K562 (cell line): Measurements from ENCODE around the gene ASB6. TPM values are rescaled to one million over a fixed set of nuclear protein-coding genes. Genes with fewer than 3 reads are reported as not detected.

Experiments
- ATF3 ChIP-seq, 2 experiments: fragments of 450-650 bp in 1 of 2; sonication (generic) in 1 of 2; formaldehyde crosslinking in 1 of 2; IDR thresholded peaks in 1 of 2; conservative IDR thresholded peaks in 1 of 2; 2 replicates each; pipeline versions ENCODE4 v1.6.1 to v1.8.1; 2016 to 2023; ENCODE audit warnings: mild to moderate bottlenecking in 2 of 2, moderate library complexity in 2 of 2, inconsistent platforms in 1 of 2, missing genetic modification reagents in 1 of 2
- FIP1L1 ChIP-seq: fragments of 200-400 bp; formaldehyde crosslinking; IDR thresholded peaks from 2 replicates; pipeline ENCODE4 v1.6.1; 2018; ENCODE audit warnings: mild to moderate bottlenecking, low read depth, low read length; ENCODE audit not compliant: poor library complexity, severe bottlenecking
- FOXP1 ChIP-seq: sonication (generic); formaldehyde crosslinking; IDR thresholded peaks from 2 replicates; pipeline ENCODE4 v1.8.0; 2022; ENCODE audit warnings: mild to moderate bottlenecking, missing genetic modification reagents
- GATAD2B ChIP-seq: fragments of 450-650 bp; IDR thresholded peaks from 2 replicates; pipeline ENCODE4 v1.6.1; 2017; ENCODE audit warnings: mild to moderate bottlenecking, borderline replicate concordance
- HDAC8 ChIP-seq: fragments of 450-650 bp; IDR thresholded peaks from 2 replicates; pipeline ENCODE4 v1.6.1; 2016; ENCODE audit warnings: mild to moderate bottlenecking, missing genetic modification characterization, moderate library complexity, missing compliant biosample characterization
- JUN ChIP-seq, 2 experiments: sonication (generic) in 1 of 2; formaldehyde crosslinking in 1 of 2; IDR thresholded peaks; 2 replicates each; pipeline versions ENCODE4 v1.6.1 to v1.8.0; 2012 to 2022; ENCODE audit warnings: borderline replicate concordance in 2 of 2, mild to moderate bottlenecking in 2 of 2, improper control_type of control experiment in 1 of 2, low read depth in 1 of 2, low read length in 1 of 2, missing genetic modification reagents in 1 of 2
- MTA3 ChIP-seq: fragments of 450-650 bp; formaldehyde crosslinking; IDR thresholded peaks from 2 replicates; pipeline ENCODE4 v1.6.1; 2017; ENCODE audit warnings: mild to moderate bottlenecking, borderline replicate concordance
- NFIX ChIP-seq: fragments of 250-450 bp; sonication (Bioruptor Pico); IDR thresholded peaks from 2 replicates; pipeline ENCODE4 v1.4.0; 2020; ENCODE audit warnings: low read depth, mild to moderate bottlenecking, moderate library complexity
- NR4A1 ChIP-seq, 2 experiments: fragments of 250-450 bp in 1 of 2; fragments of 450-650 bp in 1 of 2; sonication (Bioruptor Pico) in 1 of 2; IDR thresholded peaks; 2 replicates each; pipeline versions ENCODE4 v1.4.0 to v1.6.1; 2016 to 2020; ENCODE audit warnings: mild to moderate bottlenecking in 2 of 2, missing compliant biosample characterization in 1 of 2, missing genetic modification characterization in 1 of 2, moderate library complexity in 1 of 2
- POLR2AphosphoS5 ChIP-seq: IDR thresholded peaks from 2 replicates; pipeline ENCODE4 v1.6.1; 2011; ENCODE audit warnings: mild to moderate bottlenecking, low read depth, low read length, moderate library complexity; ENCODE audit not compliant: control insufficient read depth, insufficient read depth
- RAD21 ChIP-seq, 2 experiments: fragments of 250-450 bp in 1 of 2; fragments of 450-650 bp in 1 of 2; sonication (Bioruptor Pico) in 1 of 2; formaldehyde crosslinking in 1 of 2; IDR thresholded peaks in 1 of 2; conservative IDR thresholded peaks in 1 of 2; 2 replicates each; pipeline versions ENCODE4 v1.4.0 to v1.8.0; 2020 to 2022; ENCODE audit warnings: mild to moderate bottlenecking in 2 of 2, moderate library complexity in 1 of 2
- RBBP5 ChIP-seq: fragments of 200-600 bp; sonication (generic); IDR thresholded peaks from 2 replicates; pipeline ENCODE4 v1.6.1; 2012; ENCODE audit warnings: borderline replicate concordance, mild to moderate bottlenecking, low read length, control low read depth, inconsistent platforms; ENCODE audit not compliant: insufficient read depth, poor library complexity, severe bottlenecking
- SMARCE1 ChIP-seq: fragments of 450-650 bp; IDR thresholded peaks from 2 replicates; pipeline ENCODE4 v1.7.1; 2016; ENCODE audit warnings: mild to moderate bottlenecking
- SNRNP70 ChIP-seq: fragments of 200-400 bp; formaldehyde crosslinking; optimal IDR thresholded peaks from 2 replicates; pipeline ENCODE3; 2017; ENCODE audit warnings: low read depth, low read length
- THAP12 ChIP-seq: fragments of 250-450 bp; sonication (Bioruptor Pico); IDR thresholded peaks from 2 replicates; pipeline ENCODE4 v1.9.0; 2021; ENCODE audit warnings: mild to moderate bottlenecking, inconsistent platforms
- ZBTB1 ChIP-seq: sonication (generic); formaldehyde crosslinking; IDR thresholded peaks from 2 replicates; pipeline ENCODE4 v1.8.1; 2023; ENCODE audit warnings: missing genetic modification reagents, low read depth, mild to moderate bottlenecking, borderline replicate concordance
- ZBTB7A ChIP-seq: IDR thresholded peaks from 2 replicates; pipeline ENCODE4 v1.6.1; 2011; ENCODE audit warnings: low read depth, mild to moderate bottlenecking, low read length, moderate library complexity, borderline replicate concordance; ENCODE audit not compliant: control insufficient read depth
- ZC3H4 ChIP-seq: sonication (generic); formaldehyde crosslinking; IDR thresholded peaks from 2 replicates; pipeline ENCODE4 v1.9.0; 2021; ENCODE audit warnings: missing genetic modification reagents, borderline replicate concordance
- ZNF12 ChIP-seq: sonication (generic); formaldehyde crosslinking; IDR thresholded peaks from 2 replicates; pipeline ENCODE4 v1.4.0; 2020; ENCODE audit warnings: mild to moderate bottlenecking, missing genetic modification reagents
- ZNF431 ChIP-seq: sonication (generic); formaldehyde crosslinking; IDR thresholded peaks from 2 replicates; pipeline ENCODE4 v1.8.0; 2022; ENCODE audit warnings: mild to moderate bottlenecking, missing genetic modification reagents
- ZNF583 ChIP-seq: fragments of 250-450 bp; sonication (Bioruptor Pico); IDR thresholded peaks from 2 replicates; pipeline ENCODE4 v1.4.0; 2020
- ZNF75A ChIP-seq: fragments of 450-650 bp; formaldehyde crosslinking; IDR thresholded peaks from 2 replicates; pipeline ENCODE4 v1.4.0; 2020; ENCODE audit warnings: mild to moderate bottlenecking
- polyA plus RNA-seq, 8 experiments: library from polyadenylated mRNA; depleted of rRNA in 4 of 8; stranded (reverse) in 5 of 8; unstranded in 3 of 8; fragments of >200 nt; fragmentation: Nextera tagmentation in 2 of 8; fragmentation: Illumina TruSeq in 1 of 8; extraction: Ambion mirVana in 2 of 8; extraction: Trizol in 1 of 8; gene quantifications; 2 replicates each; pipeline versions ENCODE4 v1.2.1 to v1.2.3, GENCODE V29; 2011 to 2014; ENCODE audit warnings: inconsistent platforms in 1 of 8, missing spikeins in 1 of 8
- total RNA-seq, 7 experiments: library from RNA; depleted of rRNA in 6 of 7; stranded (reverse); fragments of >200 nt in 6 of 7; fragmentation: Illumina TruSeq in 2 of 7; extraction: Trizol in 2 of 7; gene quantifications; 2 replicates each; pipeline versions ENCODE4 v1.2.1 to v1.2.3, GENCODE V29; 2011 to 2021; ENCODE audit warnings: low replicate concordance in 1 of 7

The ASB6 gene
- total and polyA plus RNA-seq, 9 of the 15 experiments (the other 6 are each of a cell fraction or from before 2014, with no cell fraction given), result 0.92 to 17.8 (median 11.3) TPM

GRCh38 chr9:129610473-129611306 is 31.3 kb downstream of the ASB6 start (continued):
- TF ChIP-seq ZNF75A (no peak), ZNF12 (CRISPR knock-in tag) (no peak), GATAD2B (peak; percentile 94), ATF3 (IDR thresholded peaks at IDR 0.05) (no peak), ATF3 (CRISPR knock-in tag; conservative IDR thresholded peaks at IDR 0.05) (0 out of 2 replicates have a peak, but pooled peaks have one; percentile 28), NR4A1 (CRISPR knock-in tag; IDR thresholded peaks at IDR 0.05) (peak; percentile 18; the same call in 1 of the 2 replicates), NR4A1 (tag; IDR thresholded peaks at IDR 0.05) (no peak), JUN (IDR thresholded peaks at IDR 0.05; ENCODE audit: borderline replicate concordance, low read depth, low read length) (peak; percentile 21; the same call in 1 of the 2 replicates), JUN (CRISPR knock-in tag; IDR thresholded peaks at IDR 0.05; ENCODE audit: borderline replicate concordance) (no peak), SNRNP70 (no peak), SMARCE1 (no peak), ZNF583 (CRISPR knock-in tag) (no peak), THAP12 (CRISPR knock-in tag) (0 out of 2 replicates have a peak, but pooled peaks have one; percentile 15), ZBTB7A (peak; percentile 95), ZC3H4 (no peak), MTA3 (peak; percentile 90; the same call in 1 of the 2 replicates), NFIX (CRISPR knock-in tag) (no peak), POLR2AphosphoS5 (no peak), ZBTB1 (CRISPR knock-in tag) (peak; percentile 73; the same call in 1 of the 2 replicates), RAD21 (CRISPR knock-in tag; conservative IDR thresholded peaks at IDR 0.05 in 1 of 2, IDR thresholded peaks at IDR 0.05 in 1 of 2) (peak; percentile 98 to 99), ZNF431 (CRISPR knock-in tag) (0 out of 2 replicates have a peak, but pooled peaks have one; percentile 22), HDAC8 (tag) (peak; percentile 21; the same call in 1 of the 2 replicates), FOXP1 (0 out of 2 replicates have a peak, but pooled peaks have one; percentile 20), FIP1L1 (peak; percentile 44), RBBP5 (peak; percentile 63)
